ENCODE data around the gene USH1C.

USH1C gene

GRCh38 chr11:17504330-17505107, 39.7 kb downstream of the USH1C start:
- DNase-seq (ENCODE audit: low read depth), result no peak

GRCh38 chr11:17502630-17503029, 41.6 kb downstream of the USH1C start:
- DNase-seq (ENCODE audit: low read depth), result no peak

GRCh38 chr11:17500673-17501072, 43.5 kb downstream of the USH1C start:
- no peak for DNase-seq (ENCODE audit: low read depth)

GRCh38 chr11:17498475-17498874, 45.7 kb downstream of the USH1C start:
- DNase-seq (ENCODE audit: low read depth), result no peak

- DNase-seq (ENCODE audit: low read depth), result no peak
Measured at GRCh38 chr11:17498058-17498457, 46.2 kb downstream of the USH1C start.

DNA sequence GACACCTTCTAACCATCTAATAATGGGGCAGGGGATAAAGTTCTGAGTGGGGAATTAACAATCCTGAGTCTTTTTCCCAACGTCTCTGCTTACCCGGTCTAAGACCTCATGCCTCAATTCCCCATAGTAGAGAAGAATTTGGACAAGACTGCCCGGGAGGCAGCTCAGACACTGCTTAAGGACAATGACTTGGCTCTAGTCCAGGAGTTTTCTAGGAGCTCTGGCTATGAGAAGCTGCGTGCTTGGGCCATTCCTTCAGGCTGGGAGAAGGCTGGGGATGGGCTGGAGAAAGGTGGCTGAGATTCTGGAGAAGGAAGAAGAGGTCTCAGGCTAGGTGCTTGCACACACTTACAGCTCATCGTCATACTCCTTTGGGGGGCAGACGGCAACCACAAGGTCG, 47.8 kb downstream of the USH1C start:
- DNase-seq (ENCODE audit: low read depth), result no peak

DNA sequence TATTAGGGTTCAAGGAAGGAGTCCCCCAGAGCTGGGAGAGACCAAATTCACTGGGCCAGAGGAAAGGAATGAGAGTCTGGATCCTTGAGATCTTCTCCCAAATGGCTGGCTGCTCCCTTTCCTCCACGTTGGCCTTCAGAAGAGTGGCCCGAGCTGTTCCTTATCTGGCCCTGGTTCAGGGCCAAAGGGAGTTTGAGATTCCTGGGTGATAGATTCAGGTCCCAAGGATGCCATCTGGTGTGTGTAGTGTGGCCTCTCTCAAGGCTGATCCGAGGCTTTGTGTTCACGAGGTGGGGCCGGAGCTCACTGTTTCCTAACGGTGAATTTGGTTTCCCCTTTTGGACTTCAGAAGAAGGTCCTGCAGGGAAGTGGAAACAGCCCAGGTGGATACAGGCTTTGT, 50.2 kb downstream of the USH1C start:
- no peak for DNase-seq (ENCODE audit: low read depth)

- no peak for DNase-seq (ENCODE audit: low read depth)
Measured at GRCh38 chr11:17490938-17491337, 53.3 kb downstream of the USH1C start.

- DNase-seq (ENCODE audit: low read depth), result no peak
Measured at GRCh38 chr11:17490232-17490631, 54.0 kb downstream of the USH1C start.

- DNase-seq (ENCODE audit: low read depth), result no peak
Measured at GRCh38 chr11:17489751-17490150, 54.5 kb downstream of the USH1C start.

DNA sequence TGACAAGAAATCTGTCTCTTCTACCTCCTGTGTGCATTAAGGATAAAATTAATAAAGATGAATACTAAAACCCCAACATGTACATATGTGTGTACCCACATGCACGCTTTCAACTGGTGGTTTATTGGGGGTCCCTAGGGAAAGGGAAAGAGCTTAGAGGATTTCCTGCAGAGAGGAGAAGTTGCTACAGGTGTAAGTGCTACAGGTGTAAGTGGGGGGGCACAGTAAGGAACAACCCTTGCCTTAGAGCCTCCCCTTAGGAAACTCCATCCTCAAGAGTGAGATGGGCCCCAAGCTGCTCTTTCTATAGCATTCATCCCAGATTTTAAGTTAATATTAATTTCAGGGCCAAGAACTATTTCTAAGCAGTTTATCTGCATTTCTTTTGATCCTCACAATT, 55.7 kb downstream of the USH1C start:
- no peak for DNase-seq (ENCODE audit: low read depth)

DNA sequence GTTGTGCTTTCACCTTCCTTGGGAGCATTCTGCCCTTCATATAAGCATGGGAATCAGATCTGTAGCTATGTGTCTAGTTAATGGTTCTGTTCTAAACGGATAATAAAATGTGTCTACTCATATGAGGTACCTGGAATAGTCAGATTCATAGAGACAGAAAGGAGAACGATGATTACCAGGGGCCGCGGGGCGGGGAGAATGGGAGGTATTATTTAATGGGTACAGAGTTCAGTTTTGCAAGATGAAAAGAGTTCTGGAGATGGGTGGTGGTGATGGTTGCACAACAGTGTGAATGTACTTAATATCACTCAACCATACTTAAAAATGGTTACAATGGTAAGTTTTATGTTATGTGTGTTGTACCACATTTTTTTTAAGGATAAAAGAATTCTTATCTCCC, 57.6 kb downstream of the USH1C start:
- DNase-seq (ENCODE audit: low read depth), result no peak

- DNase-seq (ENCODE audit: low read depth), result no peak
Measured at GRCh38 chr11:17483505-17483904, 60.7 kb downstream of the USH1C start.

DNA sequence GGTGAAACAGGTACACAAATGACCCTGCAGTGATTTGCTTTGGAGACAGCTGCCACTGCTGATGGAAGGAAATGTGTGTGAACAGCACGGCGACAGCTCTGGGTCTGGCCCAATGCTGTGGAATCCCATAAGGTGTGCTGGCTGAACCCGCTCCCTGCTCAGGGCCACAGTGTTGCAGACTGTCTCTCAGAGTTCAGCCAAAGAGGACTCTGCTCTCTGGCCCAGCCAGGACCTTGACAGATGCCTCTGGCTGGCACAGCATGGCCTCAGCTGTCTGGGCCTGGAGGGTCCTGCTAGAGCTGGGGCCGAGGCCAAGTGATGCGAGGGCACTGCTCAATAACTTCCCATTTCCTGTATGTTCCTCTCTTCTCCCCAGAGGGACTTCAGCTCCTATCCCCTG, 62.3 kb downstream of the USH1C start:
- no peak for DNase-seq (ENCODE audit: low read depth)

DNA sequence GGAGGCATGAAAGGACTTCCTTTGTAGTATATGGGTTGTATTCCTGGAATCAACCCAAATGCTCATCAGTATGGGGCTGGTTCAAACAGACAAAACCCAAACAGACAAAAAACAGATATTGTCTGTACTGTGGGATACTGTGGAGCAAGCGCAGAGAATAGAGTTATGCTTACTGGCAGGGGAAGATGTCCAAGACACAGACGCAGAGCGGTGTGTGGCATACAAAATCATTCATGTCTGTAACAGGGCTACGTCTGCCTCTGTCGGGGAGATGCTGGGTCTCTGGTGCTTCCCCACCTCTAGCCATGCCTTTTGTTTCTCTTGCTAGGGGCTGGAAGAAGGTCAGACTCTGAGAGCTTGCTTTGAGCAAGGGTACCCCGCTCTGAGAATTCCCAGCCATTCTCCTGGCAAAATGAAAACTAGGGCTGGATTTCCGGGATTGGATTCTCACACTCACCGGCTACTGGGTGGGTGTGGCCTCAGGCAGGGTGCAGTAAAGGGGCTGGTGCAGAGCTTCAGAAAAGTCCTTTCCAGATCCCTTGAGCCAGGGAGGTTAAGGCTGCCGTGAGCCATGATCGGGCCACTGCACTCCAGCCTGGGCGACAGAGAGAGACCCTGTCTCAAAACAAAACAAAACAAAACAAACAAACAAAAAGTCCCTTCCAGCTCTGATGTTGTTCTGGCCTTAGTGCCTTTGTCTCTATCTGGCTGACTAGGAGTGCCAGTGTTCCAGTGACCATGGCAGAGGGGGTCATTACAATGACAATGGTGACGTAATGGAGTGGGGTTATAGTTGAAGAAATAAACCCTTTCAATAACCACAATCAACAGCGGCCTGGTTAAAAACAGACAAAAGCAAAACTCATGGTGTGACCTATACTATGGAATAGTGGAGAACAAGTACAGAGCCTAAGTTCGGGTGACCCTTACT, 64.7 kb downstream of the USH1C start:
- no peak for DNase-seq (ENCODE audit: low read depth)

DNA sequence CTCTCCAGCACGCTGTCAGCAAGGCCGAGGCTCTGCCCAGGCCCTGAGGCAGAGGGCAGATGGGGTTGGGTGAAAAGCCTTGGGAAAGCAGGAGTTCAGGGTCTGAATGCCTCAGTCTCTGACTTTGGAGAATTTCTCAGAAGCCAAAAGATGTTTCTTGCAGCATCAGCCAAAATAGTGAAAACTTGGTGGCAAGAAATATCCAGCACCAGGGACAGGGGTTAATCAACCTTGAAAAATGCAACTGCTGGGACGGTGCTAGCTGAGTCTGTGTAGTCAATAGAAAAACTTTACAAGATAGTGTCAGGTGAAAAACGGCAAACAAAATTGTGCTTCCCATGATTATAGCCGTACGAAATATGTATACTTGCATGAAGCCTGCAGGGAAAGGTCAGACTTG, 66.1 kb downstream of the USH1C start:
- no peak for DNase-seq (ENCODE audit: low read depth)

GRCh38 chr11:17477361-17477760, 66.9 kb downstream of the USH1C start:
- no peak for DNase-seq (ENCODE audit: low read depth)

DNA sequence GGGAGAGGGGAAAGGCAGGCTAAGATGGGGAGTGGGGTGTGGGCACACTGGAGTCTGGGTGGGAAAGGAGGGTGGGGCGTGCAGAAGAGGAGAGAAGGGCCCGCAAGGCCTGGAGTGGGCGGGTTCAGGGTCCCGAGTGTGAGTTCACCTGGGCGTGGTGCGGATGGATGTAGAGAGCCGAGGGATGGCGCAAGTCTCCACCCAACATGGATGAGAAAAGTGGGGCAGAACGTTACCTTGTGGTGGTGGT, 67.2 kb downstream of the USH1C start:
- DNase-seq (ENCODE audit: low read depth), result no peak

DNA sequence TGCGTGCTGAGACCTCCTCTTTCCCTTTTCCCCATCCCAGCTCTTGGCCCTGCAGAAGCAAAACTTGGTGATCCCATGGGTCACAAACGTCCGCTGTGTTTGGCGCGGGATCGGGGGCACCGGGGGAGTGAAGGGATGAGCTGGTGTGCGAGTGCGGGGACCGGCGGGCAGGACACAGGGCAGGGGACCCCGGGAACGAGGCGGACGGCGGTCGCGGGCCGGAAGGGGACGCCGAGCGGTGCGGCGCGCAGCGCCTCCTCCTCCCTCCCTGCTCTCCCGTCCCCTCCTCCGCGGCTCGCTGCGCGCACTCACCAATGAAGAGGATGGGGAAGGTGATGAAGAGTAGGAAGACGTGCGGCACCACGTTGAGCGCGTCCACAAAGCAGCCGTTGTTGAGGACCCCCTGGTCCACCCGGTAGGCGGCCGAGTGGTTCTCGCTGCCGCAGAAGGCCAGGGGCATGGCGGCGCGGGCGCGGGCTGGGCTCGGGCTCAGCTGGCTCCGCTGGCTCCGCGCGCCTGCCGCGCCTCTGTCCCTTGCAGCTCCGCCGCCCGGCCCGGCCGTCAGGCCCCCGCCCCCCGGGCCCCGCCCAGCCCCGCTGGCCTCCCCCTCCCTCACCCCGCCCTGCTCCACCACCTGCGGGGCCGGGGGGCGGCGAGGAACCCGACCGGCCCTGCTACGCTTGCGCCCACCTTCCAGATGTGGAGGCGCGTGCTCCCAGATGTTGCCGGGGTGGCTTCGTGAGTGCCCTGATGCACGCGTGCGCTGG, 67.7 kb downstream of the USH1C start, which contains the start of gene ABCC8:
ABCC8 (minus strand) TSS at position 529 of the 767 bp plus-strand sequence; CDS start at position 460, 69 bp downstream.
- no peak for DNase-seq (ENCODE audit: low read depth)

- DNase-seq (ENCODE audit: low read depth), result no peak
Measured at GRCh38 chr11:17475666-17476316, 68.4 kb downstream of the USH1C start.

- DNase-seq (ENCODE audit: low read depth), result no peak
Measured at GRCh38 chr11:17473071-17473744, 71.0 kb downstream of the USH1C start.

- no peak for DNase-seq (ENCODE audit: low read depth)
Measured at GRCh38 chr11:17472467-17472866, 71.7 kb downstream of the USH1C start.

Data from non-pigmented ciliary epithelial cell (primary cell).